Activated CD8-positive, alpha-beta memory T cell treated with anti-CD3 and anti-CD28 coated beads, Interleukin-2, amount 50 U/mL, for 1 hour (primary cell): Measurements from ENCODE around the gene COMMD6.
"Not testable (repeated sequence)": the region's sequence is repeated elsewhere in the genome, so short reads cannot be mapped to it uniquely, and the experiment has no call there.

Experiments
- DNase-seq: peaks from one replicate; pipeline ENCODE4 v3.0.0-alpha.2; 2020; ENCODE audit errors: extremely low read depth

COMMD6 gene

DNA sequence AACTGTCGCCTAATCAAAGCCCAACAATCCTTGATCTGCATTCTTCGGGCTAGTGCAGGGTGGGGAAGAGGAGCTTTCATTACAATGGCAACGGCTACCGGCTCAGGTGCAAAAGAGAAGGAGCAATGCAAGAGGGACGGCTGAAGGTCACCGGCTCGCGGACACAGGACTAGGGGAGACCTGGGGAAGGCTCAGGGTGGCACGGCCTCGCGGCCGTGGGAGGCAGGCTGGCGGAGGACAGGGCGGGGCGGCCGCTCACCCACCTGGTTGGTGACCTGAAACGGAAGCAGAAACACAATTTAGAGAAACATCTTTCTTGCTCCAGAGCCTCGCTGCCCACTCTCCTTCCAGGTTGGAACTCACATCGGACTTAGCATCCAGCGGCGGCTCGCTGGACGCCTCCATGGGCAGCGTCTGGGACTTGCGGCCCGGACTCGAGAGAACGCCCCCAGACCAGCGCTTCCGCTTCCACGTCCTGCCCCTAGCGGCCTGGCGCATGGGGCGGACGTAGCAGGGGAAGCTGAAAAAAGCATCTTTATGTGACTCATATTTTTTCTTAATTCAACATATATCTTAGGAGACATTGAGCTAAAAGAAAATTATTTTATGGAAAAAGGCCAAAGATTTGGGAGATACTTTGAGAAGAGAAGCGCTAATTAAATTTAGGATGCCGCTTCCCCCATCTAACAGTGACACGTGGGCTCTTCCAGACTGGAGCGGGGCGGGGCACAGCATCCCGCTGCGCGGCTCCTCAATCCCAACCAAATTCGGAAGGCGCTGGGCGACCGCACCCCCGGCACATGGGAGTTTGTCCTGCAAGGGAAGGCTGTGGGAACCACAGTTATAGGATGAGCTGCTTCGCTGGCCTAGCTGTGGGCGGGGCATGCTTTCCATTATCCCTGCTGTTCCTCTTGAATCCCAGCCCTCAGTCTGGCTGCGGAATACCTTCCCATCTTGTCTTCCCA, at the start of gene COMMD6:
Gene COMMD6 (minus strand): TSS at position 441 of the 965 bp plus-strand sequence. CDS start 36 bp downstream, at position 405.
- no peak for DNase-seq

GRCh38 chr13:75585153-75585552, 47.5 kb upstream of the COMMD6 start:
- no peak for DNase-seq

GRCh38 chr13:75583091-75583490, 45.5 kb upstream of the COMMD6 start:
- no peak for DNase-seq

GRCh38 chr13:75581874-75582640, 44.4 kb upstream of the COMMD6 start:
- DNase-seq, result no peak

DNA sequence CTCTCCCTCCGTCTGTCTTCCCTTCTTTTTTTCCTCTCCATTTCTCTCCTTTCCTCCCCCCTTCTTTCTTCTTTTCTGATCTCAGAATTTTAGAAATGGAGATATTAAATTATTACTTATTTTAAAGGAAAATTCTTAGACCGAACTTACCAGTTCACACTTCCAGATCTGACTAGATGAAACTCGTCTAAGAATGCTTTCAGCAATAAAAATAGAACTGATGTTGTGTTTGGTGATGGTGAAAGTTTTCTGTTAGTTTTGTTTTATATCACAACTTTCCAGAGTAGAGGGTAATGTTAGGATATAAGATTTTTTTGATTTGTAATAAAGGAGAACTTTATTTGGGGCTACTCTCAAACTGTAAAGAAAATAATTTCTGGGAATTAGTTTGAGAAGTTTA, 41.9 kb upstream of the COMMD6 start:
- DNase-seq, result no peak

DNA sequence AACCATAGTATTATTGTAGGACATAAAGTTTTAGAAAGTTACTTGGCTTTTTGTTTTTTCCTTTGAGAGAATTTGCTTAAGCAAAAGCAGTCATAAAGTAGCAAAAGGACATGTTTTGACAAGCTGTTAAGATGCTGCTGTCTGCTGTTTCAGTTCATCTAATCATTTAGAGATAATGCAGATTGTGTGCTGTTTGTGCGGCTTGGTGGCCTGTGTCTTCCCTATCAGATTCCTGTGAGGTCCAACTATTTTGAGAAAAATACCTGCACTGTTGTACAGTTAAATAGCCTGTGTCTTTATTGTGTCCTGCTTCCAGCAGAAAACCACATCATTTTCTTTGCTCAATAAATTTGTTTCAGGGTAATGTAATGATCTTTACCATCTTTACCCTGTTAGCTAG, 31.9 kb upstream of the COMMD6 start:
- no peak for DNase-seq

DNA sequence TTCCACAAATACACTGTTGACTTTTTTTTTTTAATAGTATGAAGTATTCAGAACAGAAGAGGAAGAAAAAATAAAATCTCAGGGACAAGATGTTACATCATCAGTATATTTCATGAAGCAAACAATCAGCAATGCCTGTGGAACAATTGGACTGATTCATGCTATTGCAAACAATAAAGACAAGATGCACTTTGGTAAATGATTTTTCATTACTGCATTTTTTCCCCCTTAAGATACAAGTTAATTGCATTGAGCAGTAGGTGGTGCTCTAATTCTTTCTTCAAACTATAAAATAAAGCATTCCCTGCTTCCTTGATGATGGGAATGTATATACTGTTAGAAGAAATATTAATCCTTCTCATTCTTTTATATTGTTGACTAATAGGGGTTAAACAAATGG, 29.0 kb upstream of the COMMD6 start:
- no peak for DNase-seq

DNA sequence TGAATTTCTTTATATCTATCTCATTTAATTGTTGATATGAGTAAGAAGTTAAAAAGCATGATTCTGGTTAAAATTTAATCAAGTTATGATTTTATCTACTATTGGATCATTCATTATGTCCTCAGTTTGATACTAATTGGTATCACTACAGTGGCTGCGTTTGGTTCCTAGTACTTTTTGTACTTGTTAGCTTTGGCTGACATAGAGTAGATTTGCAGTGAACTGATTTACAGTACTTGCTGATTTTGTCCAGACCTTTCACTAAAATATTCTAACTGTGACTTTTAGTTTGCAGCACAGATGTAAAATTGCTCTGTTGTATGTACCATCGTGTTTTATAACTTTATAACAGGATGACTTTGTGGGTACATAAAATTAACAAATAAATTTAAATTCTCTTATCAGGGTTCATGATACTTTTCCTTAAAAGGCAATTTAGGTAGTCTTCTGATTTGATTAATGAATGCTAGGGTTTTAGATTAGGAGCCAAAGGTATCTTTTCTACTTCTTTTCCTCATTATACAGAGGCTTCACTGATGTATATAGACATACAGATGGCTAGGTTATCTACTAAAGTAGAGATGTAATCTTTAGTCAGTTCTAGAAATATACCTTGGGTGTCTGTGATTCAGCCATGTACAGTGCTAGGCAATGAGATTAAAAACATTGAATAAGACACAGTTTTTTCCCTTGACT, 20.7 kb upstream of the COMMD6 start:
- no peak for DNase-seq

GRCh38 chr13:75556961-75557360, 19.3 kb upstream of the COMMD6 start:
- DNase-seq, result no peak

DNA sequence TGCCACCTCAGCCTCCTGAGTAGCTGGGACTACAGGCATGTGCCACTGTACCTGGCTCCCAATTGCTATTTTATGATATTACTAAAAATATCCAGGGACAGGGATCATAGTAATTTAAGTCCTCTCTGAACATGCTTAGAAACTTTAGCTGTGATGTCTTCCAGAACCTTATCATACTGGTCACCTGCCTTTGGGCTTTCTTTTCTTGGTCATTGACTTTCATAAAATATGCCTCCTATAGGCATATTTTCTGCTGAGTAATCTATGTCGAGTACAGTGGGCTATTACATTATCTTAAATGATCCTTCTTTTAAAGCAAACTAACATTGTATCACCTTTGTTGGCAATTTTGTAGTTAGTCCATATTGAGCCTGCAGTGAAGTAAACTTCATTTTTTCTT, 18.2 kb upstream of the COMMD6 start:
- DNase-seq, result no peak

DNA sequence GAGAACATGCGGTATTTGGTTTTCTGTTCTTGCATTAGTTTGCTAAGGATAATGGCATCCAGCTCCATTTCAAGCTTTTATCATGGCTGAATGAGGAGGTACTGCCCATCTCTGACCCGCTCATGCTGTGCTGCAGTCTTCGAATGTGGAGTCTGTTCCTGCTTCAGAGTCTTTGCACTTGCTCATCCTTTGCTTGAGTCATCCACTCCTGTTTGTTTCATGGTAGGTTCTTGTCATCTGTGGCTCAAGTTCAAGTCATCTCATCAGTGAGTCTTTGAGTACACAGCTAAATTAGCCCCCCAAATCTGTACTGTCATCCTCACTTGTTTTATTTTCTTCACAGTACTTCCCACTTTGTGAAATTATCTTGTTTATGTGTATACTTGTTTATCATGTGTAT, 17.3 kb upstream of the COMMD6 start:
- DNase-seq, result no peak

DNA sequence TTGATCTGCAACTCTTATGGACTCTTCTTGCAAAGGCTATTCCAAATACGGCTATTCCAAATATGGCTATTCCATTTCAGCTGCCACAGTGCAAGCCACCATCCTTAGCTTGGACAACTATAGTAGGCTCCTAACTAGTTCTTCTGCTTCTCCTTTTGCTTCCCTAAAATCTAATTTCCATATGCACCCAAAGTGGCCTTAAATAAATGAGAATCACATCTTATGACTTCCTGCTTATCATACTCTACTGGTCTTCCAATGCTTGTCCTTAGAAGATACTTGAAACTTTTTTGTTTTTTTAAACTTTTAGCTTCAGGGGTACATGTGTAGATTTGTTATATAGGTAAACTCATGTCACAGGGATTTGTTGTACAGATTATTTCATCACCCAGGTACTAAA, 16.8 kb upstream of the COMMD6 start:
- no peak for DNase-seq

DNA sequence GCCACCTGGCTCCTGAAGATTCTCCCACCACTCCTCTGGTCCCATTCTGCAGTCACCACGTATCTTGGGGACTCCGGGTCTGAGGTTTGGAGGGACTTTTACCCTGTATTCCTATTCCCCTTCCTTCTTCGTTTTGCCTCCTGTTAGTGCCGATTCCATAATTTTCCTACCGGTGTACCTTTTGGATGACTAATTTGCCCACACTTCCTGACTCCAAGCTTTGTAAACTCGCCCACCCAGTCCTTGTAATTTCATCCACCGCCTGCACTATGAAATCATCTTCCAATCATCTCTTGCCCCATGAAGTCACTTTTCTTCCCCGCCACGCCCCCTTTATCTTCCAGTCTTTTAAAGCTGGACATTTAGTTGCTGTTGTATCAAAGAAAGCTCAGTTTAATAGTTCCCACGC, 12.5 kb upstream of the COMMD6 start:
- no peak for DNase-seq

- peak; percentile 90 for DNase-seq
Measured at GRCh38 chr13:75549262-75550158, 11.9 kb upstream of the COMMD6 start, which contains the start of gene UCHL3. Gene UCHL3, plus strand, starts transcription at chr13:75549791. Its CDS starts 30 bp downstream, at chr13:75549821.

DNA sequence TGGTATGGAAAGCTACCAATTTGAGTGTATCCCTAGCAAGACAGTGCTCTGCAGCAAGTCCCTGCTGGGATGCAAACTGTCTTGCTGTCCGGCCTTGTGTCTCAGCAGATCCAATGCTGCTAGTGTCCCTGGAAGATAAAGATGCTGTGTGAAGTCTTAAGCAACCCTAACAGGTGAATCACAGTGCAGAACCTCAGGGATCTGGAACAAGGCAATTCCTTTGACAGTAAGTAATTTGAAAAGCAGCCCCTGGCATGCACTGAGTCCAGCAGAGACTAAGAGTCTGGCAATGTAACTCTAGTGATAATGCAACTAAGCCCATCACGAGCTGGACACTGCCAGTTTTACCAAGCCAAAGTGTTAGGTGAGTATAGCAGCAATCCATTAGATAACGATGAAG, 10.3 kb upstream of the COMMD6 start:
- DNase-seq, result no peak

- not testable (repeated sequence) for DNase-seq
Measured at GRCh38 chr13:75545386-75545785, 7.7 kb upstream of the COMMD6 start.

DNA sequence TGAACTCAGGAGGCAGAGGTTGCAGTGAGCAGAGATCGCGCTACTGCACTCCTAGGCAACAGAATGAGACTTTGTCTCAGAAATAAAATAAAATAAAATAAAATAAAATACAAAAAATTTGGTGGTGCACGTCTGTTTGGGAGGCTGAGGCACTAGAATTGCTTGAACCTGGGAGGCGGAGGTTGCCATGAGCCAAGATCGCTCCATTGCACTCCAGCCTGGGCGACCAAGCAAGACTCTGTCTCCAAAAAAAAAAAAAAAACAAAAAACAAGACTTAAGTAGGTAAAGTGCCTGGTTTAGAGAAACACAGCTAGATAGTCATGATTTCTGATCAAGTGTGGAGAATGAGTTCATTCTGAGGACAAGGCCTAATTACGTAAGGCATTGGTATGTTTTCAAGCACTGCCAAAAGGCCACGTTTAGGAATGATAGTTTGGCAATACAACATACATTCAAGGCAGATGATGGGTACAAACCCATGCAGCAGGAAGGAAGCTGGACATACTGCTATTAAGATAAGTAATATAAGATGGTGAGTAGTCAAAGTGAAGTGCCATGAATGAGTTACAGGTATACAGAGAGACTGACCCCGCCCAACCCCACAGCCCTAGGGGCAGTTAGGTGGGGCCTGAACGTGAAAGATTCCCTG, 7.2 kb upstream of the COMMD6 start:
- DNase-seq, result no peak

DNA sequence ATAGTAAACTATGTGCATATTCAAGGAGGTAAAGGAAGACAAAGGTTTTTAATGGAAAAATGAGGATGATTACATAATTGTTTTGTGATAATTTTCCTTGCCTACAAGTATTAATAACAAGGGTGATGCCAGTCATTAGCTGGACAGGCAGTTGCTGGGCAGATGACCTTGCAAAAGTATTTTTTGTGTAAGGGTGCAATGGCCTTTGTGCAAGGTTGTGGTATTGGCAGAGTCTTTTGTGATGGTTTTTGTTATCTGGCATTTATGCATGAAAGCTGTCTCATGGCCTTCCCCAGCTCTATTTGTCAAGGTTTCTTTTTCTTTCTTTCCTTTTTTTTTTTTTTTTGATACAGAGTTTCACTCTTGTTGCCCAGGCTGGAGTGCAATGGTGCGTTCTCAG, 4.3 kb upstream of the COMMD6 start:
- DNase-seq, result no peak

DNA sequence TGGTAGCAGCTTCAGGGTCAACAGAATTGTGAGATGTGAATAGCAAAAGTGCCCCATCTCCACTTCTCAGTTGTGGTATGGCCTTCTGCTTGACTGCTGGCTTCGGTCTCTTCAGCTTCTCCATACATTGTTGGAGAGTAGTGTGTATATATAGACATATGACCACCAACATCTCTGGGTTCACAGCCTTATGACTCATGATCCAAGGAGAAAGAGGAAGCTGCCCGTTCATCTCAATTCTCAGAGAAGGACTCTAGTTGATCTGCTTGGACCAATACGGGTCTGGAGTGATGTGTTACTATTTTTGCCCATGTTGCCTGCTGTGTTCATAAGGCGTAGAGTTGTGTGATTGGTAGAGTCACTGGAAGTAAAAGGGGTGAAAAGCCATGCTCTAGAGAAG, 3.6 kb upstream of the COMMD6 start:
- no peak for DNase-seq

GRCh38 chr13:75533861-75534260, 3.8 kb downstream of the COMMD6 start:
- DNase-seq, result no peak

DNA sequence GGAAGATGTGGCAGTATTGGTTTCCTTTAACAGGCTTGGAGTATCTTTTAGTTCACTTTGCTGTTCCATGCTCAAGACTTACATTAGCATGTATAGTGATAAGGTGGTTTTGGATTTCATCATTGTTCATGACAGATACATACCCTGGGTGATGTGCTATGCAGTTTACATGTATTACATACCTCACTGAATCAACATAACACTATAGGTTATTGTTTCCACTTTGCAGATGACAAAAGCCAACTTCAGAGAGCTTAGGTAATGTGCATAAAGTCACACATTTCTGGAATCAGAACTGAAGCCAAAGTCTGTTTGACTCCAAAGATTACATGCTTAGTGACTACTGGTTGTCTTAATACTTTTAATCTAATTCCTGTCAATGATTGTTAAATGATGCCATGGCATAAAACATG, 7.1 kb downstream of the COMMD6 start:
- DNase-seq, result no peak
